Hematopoietic multipotent progenitor cell treated with erythropoietin and hydrocortisone succinate and interleukin-3 and kit ligand, for 4 days (in vitro differentiated cells): Measurements from ENCODE around the gene DCT.

Experiments
- DNase-seq: peaks from one replicate; pipeline ENCODE4 v3.0.0-alpha.2; 2015

The DCT gene

DNA sequence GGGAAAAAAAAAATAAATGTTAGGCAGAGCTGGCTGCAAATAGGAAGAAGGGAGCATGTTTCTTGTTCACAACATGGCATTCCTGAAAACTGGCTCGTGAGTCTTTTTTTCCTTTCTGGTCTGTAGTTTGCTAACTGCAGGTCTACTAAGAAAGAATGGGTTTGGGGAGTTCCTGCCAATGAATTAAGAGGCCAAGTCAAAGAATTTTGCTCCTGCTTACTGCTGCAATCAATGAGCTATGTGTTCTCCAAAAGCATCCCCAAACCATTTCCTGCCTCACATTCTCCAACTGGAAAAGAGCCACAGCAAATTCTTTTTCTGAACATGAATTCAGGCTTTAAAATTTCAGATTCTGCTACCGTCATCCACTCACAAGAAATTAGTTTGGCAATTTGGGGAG lies 88.6 kb downstream of the DCT start:
- no peak for DNase-seq

DNA sequence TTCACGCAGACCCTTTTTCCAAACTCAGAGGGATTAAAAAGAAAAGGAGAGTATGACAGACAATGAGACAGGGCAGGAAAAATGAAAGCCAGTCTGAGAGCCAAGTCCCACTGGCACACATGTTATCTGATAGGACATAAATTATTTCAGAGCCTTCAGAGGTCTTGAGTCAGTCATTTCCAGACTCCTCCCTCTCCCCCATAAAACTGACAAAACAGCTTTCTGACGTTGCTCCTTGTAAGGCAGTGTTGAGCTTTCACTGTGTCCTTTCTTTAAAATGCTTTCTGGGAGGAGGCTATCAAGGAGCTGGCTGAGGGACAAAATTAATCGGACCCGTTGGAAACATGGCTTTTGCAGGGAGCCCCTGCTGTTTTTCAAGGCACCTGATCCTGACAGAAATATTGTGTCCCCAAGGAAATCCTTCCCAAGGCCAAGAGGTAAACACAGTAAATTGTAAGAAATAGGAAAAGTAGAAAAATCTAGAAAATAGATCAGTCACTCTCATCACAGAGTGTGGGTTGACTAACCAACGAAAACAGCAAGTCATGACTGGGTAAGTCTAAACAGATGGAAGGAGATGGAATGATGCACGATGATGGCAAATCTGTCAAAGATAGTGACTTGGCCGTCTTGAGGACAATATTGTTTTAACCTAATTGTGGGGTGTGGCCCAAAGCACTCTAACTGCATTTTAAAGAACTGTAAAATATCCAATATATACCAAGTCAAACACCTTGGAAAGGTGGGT lies 89.7 kb downstream of the DCT start:
- peak; percentile 24 for DNase-seq

DNA sequence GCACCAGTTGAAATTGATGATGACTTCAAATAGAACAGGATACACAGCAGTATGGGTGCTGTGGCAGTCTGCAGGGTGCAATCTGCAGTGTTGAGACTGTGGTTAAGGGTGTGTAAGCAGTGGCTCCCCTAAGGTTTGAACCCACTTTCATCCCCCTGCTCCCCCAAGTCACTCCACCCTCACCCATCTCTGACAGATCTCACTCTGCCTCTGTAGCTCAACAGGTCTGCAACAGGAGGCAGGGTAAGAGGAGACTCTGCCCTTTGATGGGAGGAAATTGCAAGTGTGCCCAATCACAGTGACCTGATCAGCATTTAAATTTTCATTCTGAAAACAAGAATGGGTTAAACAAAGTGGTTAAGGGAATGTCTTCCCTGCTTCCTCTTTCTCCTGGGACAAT lies 92.4 kb downstream of the DCT start:
- DNase-seq: no peak
